ENCODE results near the gene EYS. TPM values are rescaled to one million over a fixed set of nuclear protein-coding genes. Genes with fewer than 3 reads are reported as not detected.

Gene EYS
- total RNA-seq, 1 experiment from 2014 or later, result 0.99 TPM

DNA sequence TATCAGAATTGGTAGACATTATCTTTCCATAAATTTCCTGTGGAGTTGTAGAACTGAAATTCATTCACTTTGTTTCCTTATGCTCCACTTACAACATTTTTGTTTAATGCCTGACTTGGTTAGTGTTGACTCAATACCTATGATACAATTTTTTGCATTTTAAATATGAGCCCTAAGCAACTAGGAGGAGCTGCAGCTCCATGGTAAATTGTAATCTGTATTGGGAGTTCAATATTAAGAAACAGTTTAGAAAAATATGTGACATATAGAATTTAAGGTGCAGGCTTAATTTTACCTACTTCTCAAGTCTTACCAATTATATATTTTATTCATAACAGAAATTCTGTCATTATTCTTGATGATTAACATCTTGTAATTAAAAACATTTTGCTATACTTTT lies 868.3 kb downstream of the EYS start:
- peak; percentile 12 for DNase-seq (ENCODE audit: low read depth)

DNA sequence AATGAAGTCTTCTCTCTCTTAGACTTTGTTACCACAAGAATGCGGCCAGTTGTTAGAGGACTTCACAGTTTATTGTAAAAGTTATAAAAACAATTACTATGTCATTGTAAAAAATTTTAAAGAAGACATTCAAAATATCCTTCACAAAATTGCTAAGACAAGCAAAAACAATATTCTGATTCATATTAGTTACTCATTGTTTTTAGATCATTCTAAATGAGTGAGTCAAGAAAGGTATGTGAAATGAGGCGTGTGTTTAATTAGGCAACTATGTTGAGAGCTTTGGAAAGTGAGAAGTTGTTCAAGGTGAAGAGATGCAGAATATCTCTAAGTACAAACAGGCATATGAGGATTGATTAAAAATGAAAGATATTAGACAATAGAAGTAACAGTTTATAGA lies 875.3 kb downstream of the EYS start:
- peak; percentile 16 for DNase-seq (ENCODE audit: low read depth)

DNA sequence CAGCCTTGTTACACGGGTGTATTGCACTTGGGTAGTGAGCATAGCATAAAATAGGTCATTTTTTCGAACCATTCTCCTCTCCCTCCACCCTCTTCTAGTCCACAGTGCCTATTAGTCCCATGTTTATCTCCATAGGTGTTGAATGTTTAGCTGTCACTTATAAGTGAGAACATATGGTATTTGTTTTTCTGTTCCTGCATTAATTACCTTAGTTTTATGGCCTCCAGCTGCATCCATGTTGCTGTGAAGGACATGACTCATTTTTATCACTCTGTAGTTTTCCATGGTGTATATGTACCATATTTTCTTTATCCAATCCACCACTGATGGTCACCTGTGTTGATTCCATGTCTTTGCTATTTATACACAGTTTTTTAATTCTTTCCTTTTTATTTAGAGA lies 889.5 kb downstream of the EYS start:
- no peak for DNase-seq (ENCODE audit: low read depth)

DNA sequence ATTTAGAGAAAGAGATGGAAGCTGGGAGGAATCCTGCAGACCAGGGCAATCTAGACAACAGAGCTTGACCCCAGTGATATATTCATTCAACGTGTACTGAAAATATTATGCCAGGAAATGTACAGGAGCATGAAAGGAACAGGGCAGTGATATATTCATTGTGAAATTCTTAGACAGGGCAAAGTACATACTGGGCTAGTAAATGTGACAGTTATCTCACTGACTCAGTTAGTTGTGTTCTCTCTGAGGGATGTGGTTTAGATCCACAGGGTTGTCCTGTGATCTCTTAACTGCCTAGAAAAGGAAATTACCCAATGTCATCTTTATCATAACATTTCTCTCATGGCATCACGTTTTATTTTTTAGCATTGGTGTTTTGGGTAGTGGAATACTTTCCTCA lies 891.3 kb downstream of the EYS start:
- peak; percentile 46 for DNase-seq (ENCODE audit: low read depth)

DNA sequence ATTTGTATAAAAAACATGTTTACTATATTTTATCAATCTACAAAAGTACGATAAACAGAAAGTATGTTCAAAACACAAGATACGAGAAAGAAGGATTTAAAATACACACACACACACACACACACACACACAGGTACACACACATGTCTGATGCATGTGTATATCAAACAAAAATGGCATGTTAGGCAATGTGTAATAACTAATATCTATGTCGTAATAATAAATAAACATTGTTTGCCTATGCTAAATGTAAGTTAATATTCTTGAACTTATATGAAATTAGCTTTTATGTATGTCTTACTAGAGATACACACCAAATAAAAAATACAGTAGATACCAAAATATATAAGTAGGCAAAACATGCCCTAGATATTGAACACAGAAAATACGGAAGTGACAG lies 894.9 kb downstream of the EYS start:
- no peak for DNase-seq (ENCODE audit: low read depth)

DNA sequence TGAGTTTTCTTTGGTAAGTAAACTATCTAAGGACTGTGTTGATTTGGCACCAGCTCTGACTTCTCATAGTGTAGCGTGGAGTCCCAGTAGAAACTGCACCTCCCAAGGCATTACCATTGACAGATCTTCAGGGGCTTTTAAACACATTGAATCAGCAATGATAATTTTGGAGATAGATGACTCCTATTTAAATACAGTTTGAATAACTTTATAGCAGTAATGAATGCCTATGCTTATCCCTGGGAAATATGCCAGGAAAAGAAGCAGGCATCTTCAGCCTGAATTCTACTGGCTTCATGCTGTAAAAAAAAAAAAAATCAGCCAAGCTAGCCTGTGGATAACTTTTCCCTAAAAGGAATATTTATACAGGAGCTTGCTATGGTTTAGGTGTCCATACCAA lies 895.9 kb downstream of the EYS start:
- DNase-seq (ENCODE audit: low read depth), result peak; percentile 22

DNA sequence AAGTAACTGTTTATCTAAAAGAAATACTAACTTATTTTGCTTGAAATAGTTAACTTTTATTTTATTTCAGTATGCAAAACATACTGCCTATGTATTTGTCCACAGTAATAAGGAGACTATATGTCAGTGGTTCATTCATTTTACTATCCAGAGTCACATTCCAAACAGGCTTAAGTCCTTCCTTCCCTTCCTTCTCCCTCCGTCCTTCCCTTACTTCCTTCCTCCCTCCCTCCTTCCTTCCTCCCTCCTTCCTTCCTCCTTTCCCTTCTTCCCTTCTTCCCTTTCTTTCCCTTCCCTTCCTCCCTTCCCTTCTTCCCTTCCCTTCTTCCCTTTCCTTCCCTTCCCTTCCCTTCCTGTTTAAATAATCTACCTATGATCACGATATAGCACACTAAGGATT lies 899.2 kb downstream of the EYS start:
- no peak for DNase-seq (ENCODE audit: low read depth)

DNA sequence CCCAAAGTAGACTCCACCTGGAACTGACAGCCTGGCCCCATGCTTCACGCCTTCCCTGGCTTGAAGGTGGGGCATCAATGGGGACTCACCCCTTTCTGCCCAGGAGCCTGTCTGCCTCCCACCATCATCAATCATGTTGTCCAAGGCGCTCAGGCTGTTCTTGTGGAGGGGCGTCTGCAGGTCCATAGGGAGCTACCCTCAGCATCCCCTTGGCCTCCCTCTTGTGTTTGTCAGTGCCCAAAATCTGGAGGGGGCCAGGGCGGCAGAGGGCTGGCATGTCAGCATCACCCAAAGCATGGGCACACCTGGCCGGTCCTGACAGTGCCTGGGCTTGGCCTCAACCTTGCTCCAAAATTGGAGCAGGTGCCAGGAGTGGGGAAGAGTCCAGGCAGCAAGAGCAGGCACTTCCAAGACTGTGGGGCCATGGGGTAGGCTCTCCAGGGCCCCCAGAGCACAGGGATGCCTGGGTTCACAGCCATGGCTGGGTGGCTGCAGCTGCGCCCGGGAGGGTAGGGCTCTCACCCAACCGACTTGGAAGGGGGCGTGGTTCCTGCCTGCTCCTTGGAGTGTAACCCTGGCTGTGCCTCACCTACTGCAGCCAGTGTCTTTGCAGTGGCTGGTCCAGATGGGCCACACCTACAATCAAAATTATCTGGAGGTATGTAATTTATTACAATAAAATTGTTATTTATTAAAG lies 903.4 kb downstream of the EYS start:
- no peak for DNase-seq (ENCODE audit: low read depth)

DNA sequence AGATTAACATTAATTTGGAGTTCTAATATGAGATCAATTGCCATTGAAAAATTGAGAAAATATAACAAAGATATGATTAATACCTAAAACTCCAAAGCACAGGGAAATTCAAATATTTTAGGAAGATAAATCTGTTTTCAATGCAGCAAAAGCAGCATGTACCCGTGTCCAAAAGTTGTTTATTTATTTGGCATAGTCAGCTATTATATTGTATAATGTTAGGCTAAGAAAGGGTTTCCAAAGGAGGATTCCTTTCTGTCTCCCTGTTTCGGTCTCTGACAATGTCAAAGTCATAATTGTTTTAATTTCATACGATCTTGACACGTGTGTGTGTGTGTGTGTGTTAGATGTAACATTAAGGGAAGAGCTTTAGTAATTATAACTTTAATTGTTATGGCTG lies 914.5 kb downstream of the EYS start:
- no peak for DNase-seq (ENCODE audit: low read depth)

DNA sequence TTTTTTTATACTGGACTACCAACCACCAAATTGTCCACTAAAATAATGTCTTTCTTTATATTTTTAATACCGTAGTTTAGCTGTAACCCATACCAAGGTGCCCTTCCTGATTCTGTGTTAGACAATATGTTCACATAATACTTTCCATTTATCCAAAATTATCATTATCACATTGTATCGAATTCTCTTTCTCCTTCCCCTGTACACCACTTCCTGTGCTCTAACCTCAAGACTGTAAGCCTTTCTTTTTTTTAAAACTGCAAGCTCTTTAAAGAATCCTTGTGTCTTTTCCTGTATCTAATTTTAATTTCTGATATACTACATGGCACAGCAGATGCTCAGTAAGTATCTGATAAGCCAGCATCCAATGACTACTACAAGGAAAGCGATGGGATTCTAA lies 917.5 kb downstream of the EYS start:
- no peak for DNase-seq (ENCODE audit: low read depth)

DNA sequence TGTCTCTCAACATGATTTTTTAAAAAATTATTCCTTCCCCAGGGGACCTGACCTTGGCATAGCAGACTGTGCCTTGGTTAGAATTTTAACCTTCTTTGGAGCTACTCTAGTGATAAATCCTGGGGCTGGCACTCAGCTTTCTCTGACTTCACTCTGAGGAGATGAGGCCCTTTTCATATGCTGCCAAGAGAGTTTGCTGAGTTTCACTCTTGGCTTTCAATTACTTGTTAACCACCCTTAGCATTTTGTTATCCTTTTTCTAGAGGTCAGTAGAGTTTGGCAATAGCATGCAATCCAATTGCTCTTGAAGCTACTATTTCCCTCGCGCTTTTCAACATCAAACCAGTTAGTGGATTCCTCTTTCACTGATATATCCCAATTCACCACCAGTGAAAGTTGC lies 920.3 kb downstream of the EYS start:
- no peak for DNase-seq (ENCODE audit: low read depth)

DNA sequence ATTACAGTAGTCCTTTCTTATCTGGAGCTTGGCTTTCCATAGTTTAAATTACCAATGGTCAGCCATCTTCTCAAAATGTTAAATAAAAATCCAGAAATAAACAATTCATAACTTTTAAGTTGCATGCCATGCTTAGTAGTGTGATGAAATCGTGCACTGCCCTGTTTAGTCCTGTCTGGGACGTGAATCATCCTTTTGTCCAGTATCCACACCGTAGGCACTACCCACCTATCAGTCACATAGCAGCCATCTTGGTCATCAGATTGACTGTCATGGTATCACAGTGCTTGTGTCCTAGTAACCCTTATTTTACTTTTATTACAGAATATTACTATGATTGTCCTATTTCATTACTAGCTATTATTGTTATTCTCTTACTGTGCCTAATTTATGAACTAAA lies 924.1 kb downstream of the EYS start:
- DNase-seq (ENCODE audit: low read depth), result peak; percentile 17

DNA sequence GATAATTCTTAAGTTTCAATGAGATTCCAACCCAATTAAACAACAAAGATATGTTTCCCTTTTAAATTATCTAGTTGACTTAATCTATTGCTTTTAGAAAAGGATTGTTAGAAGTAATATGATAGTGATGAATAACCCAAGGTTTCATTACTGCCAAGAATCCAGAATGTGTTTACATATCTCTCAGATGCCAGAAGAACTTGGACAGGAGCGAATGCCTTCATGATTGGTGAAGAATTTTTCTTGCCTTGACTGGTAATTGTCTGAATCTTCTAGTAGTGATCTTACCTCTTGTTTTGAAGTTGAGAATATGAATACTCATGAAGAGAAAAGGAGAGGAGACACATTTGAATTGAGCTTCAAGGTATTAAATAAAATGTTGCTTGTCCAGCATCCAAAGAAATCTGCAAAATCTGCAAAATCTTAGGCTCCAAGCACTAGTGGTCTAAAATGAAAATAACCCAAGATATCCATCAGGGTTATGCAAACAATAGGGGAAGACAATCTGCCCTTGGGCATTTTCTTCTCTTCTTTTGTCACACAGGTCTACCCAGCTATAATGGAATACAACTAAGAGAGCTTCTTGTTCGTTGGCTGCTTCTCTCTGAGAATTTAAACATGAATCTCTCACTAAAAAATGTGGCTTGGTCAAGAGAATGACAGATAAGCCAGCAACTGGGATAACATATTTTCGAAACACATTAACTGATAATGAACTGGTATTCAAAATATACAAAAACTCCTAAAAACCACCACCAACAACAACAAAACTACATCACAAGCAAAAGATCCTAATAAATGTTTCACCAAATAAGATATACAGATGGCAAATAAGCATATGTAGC lies 928.9 kb downstream of the EYS start:
- DNase-seq (ENCODE audit: low read depth), result peak; percentile 76

DNA sequence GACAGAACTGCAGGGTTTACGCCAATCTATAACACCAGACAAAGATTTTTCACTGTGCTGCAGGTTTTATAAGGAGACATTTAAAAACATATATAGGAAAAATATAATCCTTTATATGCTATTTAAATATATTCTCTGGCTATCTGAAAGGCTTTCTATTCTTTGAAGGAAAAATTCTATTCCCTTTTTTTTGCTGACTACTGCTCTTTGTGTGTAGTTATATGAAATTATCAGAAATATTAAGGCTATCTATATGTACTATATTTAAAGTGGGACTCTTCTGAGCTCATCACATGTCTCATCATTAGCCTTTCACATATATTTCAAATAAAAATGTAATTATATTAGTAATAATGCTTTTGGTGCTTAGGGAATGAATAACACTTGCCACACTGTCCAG lies 930.7 kb downstream of the EYS start:
- no peak for DNase-seq (ENCODE audit: low read depth)

DNA sequence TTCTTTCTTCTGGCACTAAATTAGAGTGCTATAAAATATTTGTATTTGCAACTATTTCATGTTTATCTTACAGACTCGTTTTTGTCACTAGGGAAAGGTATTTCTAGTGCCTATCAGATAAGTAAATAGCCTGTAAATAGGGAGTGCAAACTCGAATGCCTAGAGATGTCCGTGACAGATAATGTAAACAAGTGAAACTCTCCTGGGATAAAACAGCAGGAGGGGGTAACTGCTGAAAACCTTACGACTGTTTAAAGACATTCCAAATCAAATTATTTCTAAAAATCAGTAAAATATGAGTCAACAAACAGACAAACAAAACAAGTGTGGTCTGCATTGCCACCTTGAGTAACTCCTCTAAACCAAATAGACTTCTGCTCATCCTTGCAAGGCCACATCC lies 932.1 kb downstream of the EYS start:
- DNase-seq (ENCODE audit: low read depth), result peak; percentile 39

DNA sequence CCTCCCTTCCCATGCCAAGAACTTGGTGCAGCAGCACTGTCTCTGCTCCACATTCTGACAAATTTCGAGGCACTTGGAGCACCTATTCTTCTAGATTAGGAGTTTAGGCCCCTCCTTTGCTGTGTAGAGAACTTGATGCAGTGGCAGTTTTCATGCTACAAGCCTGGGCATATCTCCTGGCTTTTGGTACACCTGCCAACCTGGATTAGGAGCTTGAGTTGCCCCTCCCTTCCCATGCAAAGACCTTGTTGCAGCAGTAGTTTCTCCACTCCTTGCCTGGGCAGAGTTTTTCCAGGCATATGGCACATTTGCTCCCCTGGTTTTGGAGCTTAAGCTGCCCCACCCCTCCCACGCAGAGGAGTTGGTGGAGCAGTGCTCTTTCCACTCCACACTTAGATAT lies 956.1 kb downstream of the EYS start:
- DNase-seq (ENCODE audit: low read depth), result no peak

DNA sequence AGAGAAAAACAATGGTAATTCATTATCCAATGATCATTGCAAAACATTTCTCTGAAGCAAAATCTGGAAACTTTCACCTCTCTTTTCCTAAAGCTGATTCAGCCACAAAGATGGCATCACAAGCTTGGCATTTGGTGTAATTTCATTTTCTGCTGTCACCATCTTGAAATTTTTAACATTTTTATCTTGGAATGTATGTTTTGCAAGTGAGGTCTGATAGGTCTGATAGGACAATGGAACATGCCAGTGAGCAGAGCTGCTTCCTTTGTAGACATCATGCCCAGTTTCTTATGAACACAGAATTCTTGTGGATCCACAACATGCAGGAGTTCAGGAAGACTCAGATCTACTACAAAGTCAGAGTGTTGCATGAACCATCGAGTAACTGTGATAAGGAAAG lies 969.6 kb downstream of the EYS start:
- no peak for DNase-seq (ENCODE audit: low read depth)

DNA sequence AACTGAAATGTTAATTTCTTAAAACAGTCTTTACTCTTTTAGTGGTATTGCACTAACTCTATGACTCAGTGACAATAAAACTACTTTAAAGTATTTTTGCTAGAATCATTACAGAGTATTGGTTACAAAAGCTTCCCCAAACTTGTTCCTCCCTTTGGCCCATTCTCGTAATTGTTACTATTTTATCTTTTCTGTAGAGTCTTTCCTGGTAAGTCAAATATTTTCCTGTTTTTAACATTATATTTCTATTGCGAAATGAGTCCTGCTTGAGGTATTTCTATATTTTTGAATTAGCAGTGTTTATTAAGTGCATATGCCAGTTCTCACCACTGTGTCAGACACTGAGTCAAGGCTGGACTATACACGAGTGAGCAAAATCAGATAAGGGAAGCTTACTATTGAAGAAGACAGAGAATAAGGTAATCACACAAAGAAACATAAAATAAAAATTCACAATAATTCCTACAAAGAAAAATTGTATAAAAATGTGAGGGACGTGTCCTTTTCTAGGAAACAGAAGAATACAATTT lies 970.5 kb downstream of the EYS start:
- DNase-seq (ENCODE audit: low read depth), result peak; percentile 18

DNA sequence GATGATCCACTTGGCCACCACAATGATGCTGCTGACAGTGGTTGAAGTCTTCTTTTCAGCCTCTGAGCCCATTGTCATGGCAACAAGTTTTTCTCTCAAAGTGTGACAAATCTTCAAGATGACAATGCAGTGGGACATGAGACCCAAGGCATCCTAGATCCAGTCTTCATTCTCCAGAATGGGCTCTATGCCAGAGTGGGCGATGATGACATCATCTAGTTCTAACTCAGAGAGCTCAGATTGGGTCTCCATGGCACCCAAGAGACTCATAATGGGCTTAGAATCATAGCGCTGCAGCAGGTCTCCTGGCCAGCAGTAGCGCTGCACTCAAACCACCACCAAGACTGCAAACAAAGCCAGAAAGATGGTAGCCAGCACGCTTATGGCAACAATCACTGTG lies 973.6 kb downstream of the EYS start:
- peak; percentile 14 for DNase-seq (ENCODE audit: low read depth)

DNA sequence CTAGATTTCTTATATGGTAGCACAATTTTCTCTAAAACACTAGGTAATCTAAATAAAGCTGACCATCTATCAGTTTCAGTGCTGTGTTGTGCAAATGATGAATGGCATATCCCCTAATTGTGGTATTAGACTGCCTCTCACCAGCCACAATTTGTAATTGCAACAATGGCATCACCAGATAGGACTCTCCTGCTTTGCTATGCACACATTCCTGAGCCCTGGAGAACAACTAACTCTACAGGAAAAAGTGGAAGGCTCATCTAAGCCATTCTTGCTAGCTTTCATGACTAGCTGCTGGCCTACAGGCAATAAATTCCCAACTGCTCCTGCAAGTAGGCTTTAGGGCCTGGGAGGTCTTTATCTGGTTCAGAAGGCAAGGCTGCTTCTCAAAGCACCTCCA lies 974.1 kb downstream of the EYS start:
- peak; percentile 45 for DNase-seq (ENCODE audit: low read depth)

DNA sequence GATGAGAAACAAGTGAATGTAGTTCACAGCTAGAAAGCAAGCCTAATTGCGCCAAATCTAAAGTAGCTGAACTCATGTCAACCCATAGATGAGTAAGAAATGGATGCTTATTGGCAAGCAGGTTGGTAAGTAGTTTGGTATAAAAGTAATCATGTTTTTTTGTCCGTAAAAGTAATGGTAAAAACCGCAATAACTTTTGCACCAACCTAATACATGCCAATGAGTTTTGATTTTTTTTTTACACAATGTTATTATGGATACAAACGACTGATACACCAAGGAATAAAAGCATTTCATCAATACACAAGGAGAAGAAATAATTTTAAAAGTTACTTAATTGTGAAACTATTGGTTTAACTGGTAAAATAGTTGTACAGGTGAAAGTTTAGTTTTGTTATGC lies 977.5 kb downstream of the EYS start:
- no peak for DNase-seq (ENCODE audit: low read depth)

DNA sequence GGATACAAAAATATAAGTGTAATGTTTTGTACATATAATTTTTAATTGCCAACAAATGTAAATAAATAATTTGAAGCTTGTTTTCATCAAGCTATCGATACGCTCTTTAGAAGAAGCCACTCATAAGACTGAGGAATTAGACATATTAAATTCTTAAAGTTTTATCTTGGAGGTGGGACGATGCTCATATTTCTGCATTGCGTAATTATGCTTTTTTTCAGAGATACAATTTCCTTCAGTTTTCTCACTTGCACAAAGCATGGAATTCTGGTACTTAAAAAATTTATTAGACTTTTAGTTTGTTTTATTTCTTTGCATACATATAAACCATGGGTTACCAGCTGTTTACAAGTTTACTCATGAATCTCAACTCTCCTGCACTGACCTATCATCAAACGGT lies 980.0 kb downstream of the EYS start:
- no peak for DNase-seq (ENCODE audit: low read depth)

DNA sequence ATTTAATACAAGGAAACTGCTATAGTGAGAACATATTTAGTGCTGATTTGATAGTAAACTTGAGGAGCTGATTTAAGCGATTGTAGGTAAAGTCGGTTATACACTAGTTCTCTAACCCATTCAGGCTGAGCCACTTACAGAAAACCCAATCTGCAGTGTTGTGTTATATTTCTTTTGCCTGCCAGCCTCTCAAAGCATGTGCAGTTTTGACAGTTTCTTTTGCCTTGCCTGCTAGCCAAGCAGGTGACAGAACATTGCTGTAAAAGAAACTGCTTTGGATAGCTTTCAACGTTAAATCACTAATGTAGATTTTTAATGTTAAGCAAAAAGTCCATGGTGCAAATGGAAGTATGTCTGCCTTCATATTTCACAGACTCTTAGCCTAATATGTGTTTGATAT lies 982.9 kb downstream of the EYS start:
- no peak for DNase-seq (ENCODE audit: low read depth)
